Measurements from ENCODE around the gene CLDND2.

DNA sequence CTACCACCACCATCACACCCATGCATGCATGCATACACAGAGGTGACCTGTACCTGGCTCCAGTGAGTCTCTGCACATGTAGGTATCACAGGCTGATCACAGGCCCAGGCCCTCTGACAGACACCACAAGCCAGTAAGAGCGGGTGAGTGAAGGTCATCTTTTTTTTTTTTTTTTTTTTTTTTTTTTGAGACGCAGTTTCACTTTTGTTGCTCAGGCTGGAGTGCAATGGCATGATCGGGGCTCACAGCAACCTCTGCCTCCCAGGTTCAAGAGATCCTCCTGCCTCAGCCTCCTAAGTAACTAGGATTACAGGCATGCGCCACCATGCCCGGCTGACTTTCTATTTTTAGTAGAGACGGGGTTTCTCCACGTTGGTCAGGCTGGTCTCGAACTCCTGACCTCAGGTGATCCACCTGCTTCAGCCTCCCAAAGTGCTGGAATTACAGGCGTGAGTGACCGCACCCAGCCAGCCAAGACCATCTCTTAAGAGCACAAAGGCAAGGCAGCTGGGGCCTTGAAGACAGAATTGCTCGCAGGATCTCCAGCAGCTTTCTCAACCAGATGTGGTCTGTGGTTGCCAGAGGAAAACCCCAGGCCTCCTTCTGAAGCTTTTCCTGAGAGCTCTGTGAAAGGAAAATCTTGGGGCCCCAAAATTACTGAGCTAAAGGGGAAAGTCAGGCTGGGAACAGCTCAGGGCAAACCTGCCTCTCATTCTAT lies 6.9 kb upstream of the CLDND2 start:
- TF ChIP-seq CEBPB (IDR thresholded peaks at IDR 0.05; ENCODE audit: borderline replicate concordance in 1 of 2, low read depth in 2 of 2, low read length in 2 of 2) (no peak), HDAC2 (IDR thresholded peaks at IDR 0.05) (no peak), SIX5 (IDR thresholded peaks at IDR 0.05; ENCODE audit: low read depth, low read length, severe bottlenecking) (no peak), EGR1 (IDR thresholded peaks at IDR 0.05; ENCODE audit: borderline replicate concordance in 1 of 2, low read depth in 2 of 2, low read length in 2 of 2) (no peak), POLR2AphosphoS5 (IDR thresholded peaks at IDR 0.05; ENCODE audit: low read length) (no peak), HDAC6 (IDR thresholded peaks at IDR 0.05; ENCODE audit: unreplicated experiment) (no peak), EZH2 (IDR thresholded peaks at IDR 0.05; ENCODE audit: borderline replicate concordance, control insufficient read depth, low read depth, low read length) (no peak), GABPA (IDR thresholded peaks at IDR 0.05; ENCODE audit: low read depth) (no peak), SIN3A (IDR thresholded peaks at IDR 0.05; ENCODE audit: low read depth, low read length) (no peak), POLR2A (IDR thresholded peaks at IDR 0.05; ENCODE audit: low read depth, low read length) (no peak)
- TF ChIP-seq, protein P1, sequence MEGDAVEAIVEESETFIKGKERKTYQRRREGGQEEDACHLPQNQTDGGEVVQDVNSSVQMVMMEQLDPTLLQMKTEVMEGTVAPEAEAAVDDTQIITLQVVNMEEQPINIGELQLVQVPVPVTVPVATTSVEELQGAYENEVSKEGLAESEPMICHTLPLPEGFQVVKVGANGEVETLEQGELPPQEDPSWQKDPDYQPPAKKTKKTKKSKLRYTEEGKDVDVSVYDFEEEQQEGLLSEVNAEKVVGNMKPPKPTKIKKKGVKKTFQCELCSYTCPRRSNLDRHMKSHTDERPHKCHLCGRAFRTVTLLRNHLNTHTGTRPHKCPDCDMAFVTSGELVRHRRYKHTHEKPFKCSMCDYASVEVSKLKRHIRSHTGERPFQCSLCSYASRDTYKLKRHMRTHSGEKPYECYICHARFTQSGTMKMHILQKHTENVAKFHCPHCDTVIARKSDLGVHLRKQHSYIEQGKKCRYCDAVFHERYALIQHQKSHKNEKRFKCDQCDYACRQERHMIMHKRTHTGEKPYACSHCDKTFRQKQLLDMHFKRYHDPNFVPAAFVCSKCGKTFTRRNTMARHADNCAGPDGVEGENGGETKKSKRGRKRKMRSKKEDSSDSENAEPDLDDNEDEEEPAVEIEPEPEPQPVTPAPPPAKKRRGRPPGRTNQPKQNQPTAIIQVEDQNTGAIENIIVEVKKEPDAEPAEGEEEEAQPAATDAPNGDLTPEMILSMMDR (IDR thresholded peaks at IDR 0.05 in 2 of 3, conservative IDR thresholded peaks at IDR 0.05 in 1 of 3; ENCODE audit: control insufficient read depth in 2 of 3, extremely low read depth in 1 of 3, insufficient read depth in 1 of 3, low read depth in 3 of 3, low read length in 3 of 3), result no peak
